Renal cortical epithelial cell (primary cell): ENCODE data around the gene FGD3. TPM values are rescaled to one million over a fixed set of nuclear protein-coding genes. Genes with fewer than 3 reads are reported as not detected.
"Not testable (repeated sequence)": the region's sequence is repeated elsewhere in the genome, so short reads cannot be mapped to it uniquely, and the experiment has no call there.

ENCODE experiments used
- DNase-seq: peaks from one replicate; pipeline ENCODE4 v3.0.0-alpha.2; 2011; ENCODE audit warnings: low read depth
- total RNA-seq: library from RNA; depleted of rRNA; stranded (reverse); fragments of >200 nt; gene quantifications from 2 replicates; pipeline ENCODE4 v1.2.3, GENCODE V29; 2014

Gene FGD3
- 0.35 and 0.52 TPM in 2 replicates for total RNA-seq

GRCh38 chr9:92947268-92948037 lies at the start of gene FGD3:
Gene FGD3, plus strand, starts transcription at chr9:92947523. Its CDS starts 28,734 bp downstream, at chr9:92976257.
- DNase-seq, result no peak

- DNase-seq, result not testable (repeated sequence)
Measured at GRCh38 chr9:92905137-92905536, 42.2 kb upstream of the FGD3 start.

- no peak for DNase-seq
Measured at GRCh38 chr9:92911511-92912475, 35.5 kb upstream of the FGD3 start.

GRCh38 chr9:92917176-92917800 lies 30.0 kb upstream of the FGD3 start:
- DNase-seq, result no peak

GRCh38 chr9:92920437-92920836 lies 26.9 kb upstream of the FGD3 start:
- no peak for DNase-seq

- DNase-seq, result no peak
Measured at GRCh38 chr9:92931606-92932005, 15.7 kb upstream of the FGD3 start.

- no peak for DNase-seq
Measured at GRCh38 chr9:92934321-92934720, 13.0 kb upstream of the FGD3 start.

- DNase-seq, result no peak
Measured at GRCh38 chr9:92938025-92938424, 9.3 kb upstream of the FGD3 start.

GRCh38 chr9:92941861-92942260 lies 5.5 kb upstream of the FGD3 start:
- no peak for DNase-seq

GRCh38 chr9:92942688-92943616 lies 4.4 kb upstream of the FGD3 start:
- no peak for DNase-seq

- no peak for DNase-seq
Measured at GRCh38 chr9:92944921-92945320, 2.4 kb upstream of the FGD3 start.

GRCh38 chr9:92945796-92946195 lies 1.5 kb upstream of the FGD3 start:
- no peak for DNase-seq

- DNase-seq, result no peak
Measured at GRCh38 chr9:92948038-92948534, 763 bp downstream of the FGD3 start.

GRCh38 chr9:92948632-92949031 lies 1.3 kb downstream of the FGD3 start:
- DNase-seq, result no peak

- DNase-seq, result no peak
Measured at GRCh38 chr9:92949266-92949982, 2.1 kb downstream of the FGD3 start.

- DNase-seq, result no peak
Measured at GRCh38 chr9:92950359-92950955, 3.1 kb downstream of the FGD3 start.

- DNase-seq, result no peak
Measured at GRCh38 chr9:92952906-92953610, 5.7 kb downstream of the FGD3 start.

GRCh38 chr9:92954049-92954861 lies 6.9 kb downstream of the FGD3 start:
- DNase-seq, result peak; percentile 73
